ENCODE measurements around the gene GPR137B. TPM values are rescaled to one million over a fixed set of nuclear protein-coding genes. Genes with fewer than 3 reads are reported as not detected.

The GPR137B gene
- total and polyA plus RNA-seq, 2 of the 13 experiments (the other 11 are each of a cell fraction or from before 2014, with no cell fraction given), result 0.31 to 0.41 TPM

DNA sequence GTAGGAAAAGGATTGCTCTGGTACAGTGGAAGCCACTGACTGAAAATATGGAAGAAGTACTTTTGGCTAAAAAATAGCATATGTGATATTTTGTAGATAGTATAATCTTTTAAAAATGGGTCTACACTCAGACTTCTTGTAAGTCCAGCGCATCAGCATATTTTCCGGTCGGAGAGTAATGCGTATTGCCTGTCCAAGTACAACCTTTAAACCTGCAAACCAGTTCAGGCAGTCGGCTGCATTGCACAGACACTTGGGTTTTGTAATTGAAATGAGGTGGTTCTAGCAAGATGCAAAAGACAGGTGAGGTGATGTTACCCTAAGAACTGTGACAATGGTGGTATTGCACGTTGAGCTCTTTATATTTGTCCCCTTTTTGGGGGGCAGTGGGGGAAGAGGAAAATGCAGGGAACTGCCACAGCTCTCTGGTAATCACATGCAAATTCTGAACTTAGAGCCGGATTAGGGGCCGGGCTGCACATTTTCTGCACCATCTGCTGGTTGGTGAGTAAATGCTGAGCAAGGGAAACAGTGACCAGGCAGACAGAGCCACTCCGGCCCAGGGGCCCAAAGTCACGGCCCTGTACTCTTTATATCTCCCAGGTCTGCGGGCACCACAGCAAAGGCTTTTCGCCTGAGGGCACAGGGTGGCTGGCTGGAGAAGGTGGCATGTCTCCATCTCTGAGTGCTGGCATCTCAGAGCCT is 2.3 kb downstream of the GPR137B start:
- no peaks in the 10 kb centered on the region for H3K9me3 ChIP-seq (ENCODE audit: low read length)
- ATAC-seq (no peak), DNase-seq (ENCODE audit: low spot score) (no peak), FAIRE-seq (no peak)
- H3K9ac ChIP-seq (ENCODE audit: insufficient read depth, low read depth, low read length), result no peak overlapping the region
- CTCF ChIA-PET (ENCODE audit: low intra/inter-chr PET ratio, low total read pairs), result no interaction called here
- H3K27ac ChIP-seq (ENCODE audit: extremely low read length, insufficient read depth, low read length), result no peak overlapping the region
- peaks cover 4 to 58% of the 10 kb centered on the region in 2 experiments; a peak in 4 of 5 replicates for H3K27me3 ChIP-seq (ENCODE audit: control insufficient read depth in 1 of 2, insufficient read depth in 2 of 2, low read length in 2 of 2)
- no peaks in the 10 kb centered on the region for H4K20me1 ChIP-seq (ENCODE audit: insufficient read depth, low read length)
- H3K4me2 ChIP-seq (ENCODE audit: low read depth, low read length), result no peak overlapping the region
- TF ChIP-seq, protein P1, sequence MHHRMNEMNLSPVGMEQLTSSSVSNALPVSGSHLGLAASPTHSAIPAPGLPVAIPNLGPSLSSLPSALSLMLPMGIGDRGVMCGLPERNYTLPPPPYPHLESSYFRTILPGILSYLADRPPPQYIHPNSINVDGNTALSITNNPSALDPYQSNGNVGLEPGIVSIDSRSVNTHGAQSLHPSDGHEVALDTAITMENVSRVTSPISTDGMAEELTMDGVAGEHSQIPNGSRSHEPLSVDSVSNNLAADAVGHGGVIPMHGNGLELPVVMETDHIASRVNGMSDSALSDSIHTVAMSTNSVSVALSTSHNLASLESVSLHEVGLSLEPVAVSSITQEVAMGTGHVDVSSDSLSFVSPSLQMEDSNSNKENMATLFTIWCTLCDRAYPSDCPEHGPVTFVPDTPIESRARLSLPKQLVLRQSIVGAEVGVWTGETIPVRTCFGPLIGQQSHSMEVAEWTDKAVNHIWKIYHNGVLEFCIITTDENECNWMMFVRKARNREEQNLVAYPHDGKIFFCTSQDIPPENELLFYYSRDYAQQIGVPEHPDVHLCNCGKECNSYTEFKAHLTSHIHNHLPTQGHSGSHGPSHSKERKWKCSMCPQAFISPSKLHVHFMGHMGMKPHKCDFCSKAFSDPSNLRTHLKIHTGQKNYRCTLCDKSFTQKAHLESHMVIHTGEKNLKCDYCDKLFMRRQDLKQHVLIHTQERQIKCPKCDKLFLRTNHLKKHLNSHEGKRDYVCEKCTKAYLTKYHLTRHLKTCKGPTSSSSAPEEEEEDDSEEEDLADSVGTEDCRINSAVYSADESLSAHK (CRISPR knock-in tag; IDR thresholded peaks at IDR 0.05; ENCODE audit: borderline replicate concordance), result no peak
- TF ChIP-seq HMG20A (CRISPR knock-in tag; IDR thresholded peaks at IDR 0.05; ENCODE audit: borderline replicate concordance) (no peak), ZNF138 (CRISPR knock-in tag; IDR thresholded peaks at IDR 0.05; ENCODE audit: low read depth) (no peak), MAFK (conservative IDR thresholded peaks at IDR 0.05 in 1 of 2, IDR thresholded peaks at IDR 0.05 in 1 of 2; ENCODE audit: low read length in 2 of 2) (peak; percentile 89 to 91), FOSL2 (CRISPR knock-in tag; IDR thresholded peaks at IDR 0.05) (no peak), MAFF (IDR thresholded peaks at IDR 0.05; ENCODE audit: low read depth, low read length) (peak; percentile 82), ZNF614 (CRISPR knock-in tag; IDR thresholded peaks at IDR 0.05; ENCODE audit: borderline replicate concordance) (no peak), ZNF563 (CRISPR knock-in tag; IDR thresholded peaks at IDR 0.05) (no peak)
- TF ChIP-seq, protein P2, sequence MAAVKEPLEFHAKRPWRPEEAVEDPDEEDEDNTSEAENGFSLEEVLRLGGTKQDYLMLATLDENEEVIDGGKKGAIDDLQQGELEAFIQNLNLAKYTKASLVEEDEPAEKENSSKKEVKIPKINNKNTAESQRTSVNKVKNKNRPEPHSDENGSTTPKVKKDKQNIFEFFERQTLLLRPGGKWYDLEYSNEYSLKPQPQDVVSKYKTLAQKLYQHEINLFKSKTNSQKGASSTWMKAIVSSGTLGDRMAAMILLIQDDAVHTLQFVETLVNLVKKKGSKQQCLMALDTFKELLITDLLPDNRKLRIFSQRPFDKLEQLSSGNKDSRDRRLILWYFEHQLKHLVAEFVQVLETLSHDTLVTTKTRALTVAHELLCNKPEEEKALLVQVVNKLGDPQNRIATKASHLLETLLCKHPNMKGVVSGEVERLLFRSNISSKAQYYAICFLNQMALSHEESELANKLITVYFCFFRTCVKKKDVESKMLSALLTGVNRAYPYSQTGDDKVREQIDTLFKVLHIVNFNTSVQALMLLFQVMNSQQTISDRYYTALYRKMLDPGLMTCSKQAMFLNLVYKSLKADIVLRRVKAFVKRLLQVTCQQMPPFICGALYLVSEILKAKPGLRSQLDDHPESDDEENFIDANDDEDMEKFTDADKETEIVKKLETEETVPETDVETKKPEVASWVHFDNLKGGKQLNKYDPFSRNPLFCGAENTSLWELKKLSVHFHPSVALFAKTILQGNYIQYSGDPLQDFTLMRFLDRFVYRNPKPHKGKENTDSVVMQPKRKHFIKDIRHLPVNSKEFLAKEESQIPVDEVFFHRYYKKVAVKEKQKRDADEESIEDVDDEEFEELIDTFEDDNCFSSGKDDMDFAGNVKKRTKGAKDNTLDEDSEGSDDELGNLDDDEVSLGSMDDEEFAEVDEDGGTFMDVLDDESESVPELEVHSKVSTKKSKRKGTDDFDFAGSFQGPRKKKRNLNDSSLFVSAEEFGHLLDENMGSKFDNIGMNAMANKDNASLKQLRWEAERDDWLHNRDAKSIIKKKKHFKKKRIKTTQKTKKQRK (IDR thresholded peaks at IDR 0.05; ENCODE audit: low read length), result no peak
- WGBS (ENCODE audit: low lambda C conversion rate), result 42% methylated on average over 11 of the region's 12 CpGs
- in situ Hi-C loops (cut with HindIII; ENCODE audit: extremely low pct_ligation_motif_present, low pct_unique_long_range_greater_than_20kb) (no loop called here), intact Hi-C loops (cut with micrococcal nuclease; ENCODE audit: unreplicated experiment) (no loop called here)
- H3K4me3 ChIP-seq (replicated peaks in 1 of 3; ENCODE audit: insufficient read depth in 1 of 3, low read depth in 2 of 3, low read length in 3 of 3), result no peak overlapping the region
- H2AFZ ChIP-seq (ENCODE audit: low read length), result no peak overlapping the region
- no TSS peak for BruUV-seq (replicated peaks)
- POLR2A ChIA-PET, result no interaction called here
- no peaks in the 10 kb centered on the region for H3K36me3 ChIP-seq (replicated peaks in 1 of 2; ENCODE audit: control insufficient read depth in 1 of 2, insufficient read depth in 2 of 2, low read length in 2 of 2)
- peaks cover 19% of the 10 kb centered on the region; the same call in 1 of the 2 replicates for H3K4me1 ChIP-seq (ENCODE audit: insufficient read depth, low read length)
- H3K79me2 ChIP-seq (ENCODE audit: insufficient read depth, low read length), result no peaks in the 10 kb centered on the region

Data from HepG2 (cell line).